BJ (cell line): ENCODE measurements around the gene DHFR. TPM values are rescaled to one million over a fixed set of nuclear protein-coding genes. Genes with fewer than 3 reads are reported as not detected.

Experiments
- CTCF ChIA-PET: fragments of 350-600 bp; formaldehyde crosslinking; extraction: SDS; loops from one replicate; lab custom pipeline; 2021; ENCODE audit warnings: antibody characterized with exemption, inconsistent platforms; lab: Yijun Ruan, JAX
- POLR2A ChIA-PET: fragments of 300-600 bp; sonication (Branson Sonifier 250); formaldehyde crosslinking; extraction: SDS; loops from one replicate; lab custom pipeline; 2021; ENCODE audit warnings: antibody characterized with exemption; lab: Charles Lee
- DNase-seq: peaks from one replicate; pipeline ENCODE4 v3.0.0-alpha.2; 2011; ENCODE audit warnings: low read depth
- H3K27me3 ChIP-seq: 2 replicates; pipeline ENCODE4 v1.6.0; 2011; ENCODE audit warnings: low read length; ENCODE audit not compliant: control insufficient read depth, insufficient read depth
- H3K36me3 ChIP-seq: 2 replicates; pipeline ENCODE4 v1.5.1; 2011; ENCODE audit warnings: low read length; ENCODE audit not compliant: control insufficient read depth, insufficient read depth
- H3K4me3 ChIP-seq: 2 replicates; pipeline ENCODE4 v1.5.1; 2011; ENCODE audit warnings: low read depth, mild to moderate bottlenecking, control low read depth, low read length
- polyA plus RNA-seq: library from polyadenylated mRNA; depleted of rRNA; stranded (reverse); fragments of >200 nt; gene quantifications from 2 replicates; pipeline ENCODE4 v1.2.3, GENCODE V29; 2011
- TF ChIP-seq, protein P1 (sequence below): IDR thresholded peaks from 2 replicates; pipeline ENCODE4 v1.5.1; 2011; ENCODE audit warnings: low read depth, mild to moderate bottlenecking, control low read depth, inconsistent platforms, low read length, moderate library complexity; ENCODE audit not compliant: insufficient read depth

Gene DHFR
- polyA plus RNA-seq, 1 experiment = 15.7 TPM

DNA sequence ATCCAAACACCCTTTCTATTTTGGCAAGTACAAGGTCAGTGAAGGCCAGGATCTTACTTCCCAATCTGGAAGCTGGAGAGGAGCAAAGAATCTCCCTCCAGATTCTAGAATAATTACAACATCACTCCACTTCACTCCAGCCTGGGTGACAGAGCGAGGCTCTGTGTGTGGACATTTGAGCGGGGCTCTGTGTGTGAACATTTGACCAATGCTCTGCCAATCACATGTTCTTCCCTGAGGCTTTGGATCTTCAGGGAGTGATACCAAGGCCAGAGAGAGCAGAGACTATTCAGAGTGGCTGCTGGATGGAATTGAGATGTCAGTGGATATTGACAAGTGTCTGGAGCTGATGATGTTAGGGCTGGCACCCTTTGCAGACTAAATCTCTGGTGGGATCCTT is 60.0 kb downstream of the DHFR start:
- Histone ChIP-seq H3K27me3 (no peaks in the 10 kb centered on the region), H3K4me3 (no peak overlapping the region), H3K36me3 (no peaks in the 10 kb centered on the region)
- ChIA-PET POLR2A (no interaction called here), CTCF (interaction anchor here (0.6 kb wide), 1 partner anchor 1525 kb away, joined by 3 read pairs; no protein-coding TSS in a partner anchor)
- TF ChIP-seq, protein P1, sequence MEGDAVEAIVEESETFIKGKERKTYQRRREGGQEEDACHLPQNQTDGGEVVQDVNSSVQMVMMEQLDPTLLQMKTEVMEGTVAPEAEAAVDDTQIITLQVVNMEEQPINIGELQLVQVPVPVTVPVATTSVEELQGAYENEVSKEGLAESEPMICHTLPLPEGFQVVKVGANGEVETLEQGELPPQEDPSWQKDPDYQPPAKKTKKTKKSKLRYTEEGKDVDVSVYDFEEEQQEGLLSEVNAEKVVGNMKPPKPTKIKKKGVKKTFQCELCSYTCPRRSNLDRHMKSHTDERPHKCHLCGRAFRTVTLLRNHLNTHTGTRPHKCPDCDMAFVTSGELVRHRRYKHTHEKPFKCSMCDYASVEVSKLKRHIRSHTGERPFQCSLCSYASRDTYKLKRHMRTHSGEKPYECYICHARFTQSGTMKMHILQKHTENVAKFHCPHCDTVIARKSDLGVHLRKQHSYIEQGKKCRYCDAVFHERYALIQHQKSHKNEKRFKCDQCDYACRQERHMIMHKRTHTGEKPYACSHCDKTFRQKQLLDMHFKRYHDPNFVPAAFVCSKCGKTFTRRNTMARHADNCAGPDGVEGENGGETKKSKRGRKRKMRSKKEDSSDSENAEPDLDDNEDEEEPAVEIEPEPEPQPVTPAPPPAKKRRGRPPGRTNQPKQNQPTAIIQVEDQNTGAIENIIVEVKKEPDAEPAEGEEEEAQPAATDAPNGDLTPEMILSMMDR = no peak
- DNase-seq = no peak

DNA sequence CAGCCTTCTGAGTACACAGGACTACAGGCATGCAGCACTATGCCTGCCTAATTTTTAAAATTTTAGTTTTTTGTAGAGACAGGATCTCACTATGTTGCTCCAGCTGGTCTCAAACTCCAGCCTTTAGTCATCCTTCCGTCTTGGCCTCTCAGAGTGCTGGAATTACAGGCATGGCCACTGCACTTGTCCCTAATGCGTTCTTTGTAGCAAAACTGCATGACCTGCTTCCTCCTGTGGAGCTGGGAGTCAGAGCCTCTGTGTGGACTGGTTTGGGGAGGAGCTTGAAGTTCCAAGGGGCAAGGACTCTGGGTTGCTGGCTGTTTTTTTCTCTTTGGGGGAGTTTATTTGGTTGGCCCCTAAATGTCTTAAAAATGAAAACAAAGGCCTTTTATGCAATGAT is 62.0 kb downstream of the DHFR start:
- ChIA-PET CTCF (interaction anchor here (0.7 to 1.0 kb wide), 2 partner anchors 10 to 327 kb away, joined by 3 read pairs; no protein-coding TSS in a partner anchor), POLR2A (no interaction called here)
- no peak for DNase-seq
- no peaks in the 10 kb centered on the region for H3K36me3 ChIP-seq
- TF ChIP-seq, protein P1 = no peak
- H3K27me3 ChIP-seq = no peaks in the 10 kb centered on the region
- H3K4me3 ChIP-seq = no peak overlapping the region

DNA sequence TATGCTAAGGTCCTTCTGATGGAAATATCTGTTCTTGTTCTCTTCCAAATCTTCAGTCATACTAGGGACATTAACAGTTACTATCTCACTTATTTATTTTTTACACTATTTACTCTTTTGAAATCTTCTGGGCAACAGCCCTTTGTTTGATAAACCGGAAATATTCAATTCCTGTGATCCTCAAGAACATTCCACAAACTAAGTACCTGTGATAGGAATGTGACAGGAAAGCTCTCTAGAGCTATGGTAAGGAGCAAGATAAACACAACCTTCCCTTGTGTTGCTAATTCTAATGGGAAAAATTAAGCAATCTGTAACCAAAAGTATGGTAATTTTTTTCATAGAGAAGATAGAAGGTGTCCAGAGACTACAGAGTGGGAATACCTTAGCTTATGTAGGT is 62.7 kb downstream of the DHFR start:
- Histone ChIP-seq H3K4me3 (no peak overlapping the region), H3K36me3 (no peaks in the 10 kb centered on the region), H3K27me3 (no peaks in the 10 kb centered on the region)
- TF ChIP-seq, protein P1 = no peak
- DNase-seq = no peak
- ChIA-PET CTCF (interaction anchor here (0.6 kb wide), 1 partner anchor 19 kb away, joined by 3 read pairs; no protein-coding TSS in a partner anchor), POLR2A (no interaction called here)

DNA sequence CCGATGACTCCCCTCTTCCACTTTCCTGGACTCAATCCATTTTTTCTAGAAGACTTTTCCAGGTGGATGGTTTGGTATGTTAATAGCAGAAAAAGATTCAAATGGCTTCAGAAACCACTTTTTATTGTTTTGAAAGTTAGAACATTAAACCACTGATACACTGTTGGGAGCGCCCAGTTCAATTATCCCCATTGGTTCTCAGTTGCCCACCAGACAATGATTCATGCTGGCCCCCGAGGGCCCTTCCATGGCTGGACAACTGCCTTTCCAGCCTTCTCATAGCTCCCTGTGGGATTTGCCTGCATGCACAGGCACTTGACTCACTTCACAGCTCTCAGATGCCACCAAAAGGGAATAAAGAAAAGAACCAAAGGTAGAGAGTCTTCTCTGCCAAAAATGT is 63.4 kb downstream of the DHFR start:
- H3K4me3 ChIP-seq = no peak overlapping the region
- H3K36me3 ChIP-seq = no peaks in the 10 kb centered on the region
- DNase-seq = no peak
- CTCF ChIA-PET = interaction anchor here (0.6 kb wide), 1 partner anchor 20 kb away, joined by 3 read pairs; no protein-coding TSS in a partner anchor
- TF ChIP-seq, protein P1 = no peak
- H3K27me3 ChIP-seq = no peaks in the 10 kb centered on the region
- POLR2A ChIA-PET = no interaction called here

DNA sequence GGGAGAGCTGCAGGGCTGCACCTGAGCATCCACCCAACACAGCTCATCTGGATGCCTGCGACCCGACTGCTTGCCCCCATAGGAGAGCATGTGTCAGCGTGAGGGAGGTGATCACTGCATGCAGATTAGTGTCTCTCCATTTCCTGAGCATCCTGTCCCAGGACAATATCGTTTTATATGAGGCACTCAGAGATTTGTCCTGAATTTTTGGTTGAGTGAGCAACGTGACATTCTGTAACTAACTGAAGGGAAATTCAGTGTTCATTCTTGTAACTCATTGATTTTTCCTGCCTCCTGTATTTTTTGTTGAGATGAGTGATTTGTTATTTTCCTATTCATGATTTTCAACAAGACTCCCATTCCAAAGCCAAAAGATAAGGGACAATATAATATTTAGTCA is 64.0 kb downstream of the DHFR start:
- CTCF ChIA-PET = no interaction called here
- TF ChIP-seq, protein P1 = no peak
- DNase-seq = no peak
- Histone ChIP-seq H3K27me3 (no peaks in the 10 kb centered on the region), H3K4me3 (no peak overlapping the region), H3K36me3 (no peaks in the 10 kb centered on the region)
- POLR2A ChIA-PET = no interaction called here
